Measurements from ENCODE around the gene BRD8.

GRCh38 chr5:138177941-138178515, 402 bp downstream of the BRD8 start:
- TF ChIP-seq TAF1 (IDR thresholded peaks at IDR 0.05; ENCODE audit: low read depth) (no peak), TEAD4 (IDR thresholded peaks at IDR 0.05) (no peak)

Measured in Ishikawa (cell line).